Fibroblast of lung (primary cell): Measurements from ENCODE around the gene GINS3. TPM values are rescaled to one million over a fixed set of nuclear protein-coding genes. Genes with fewer than 3 reads are reported as not detected.

Experiments
- DNase-seq, 2 donors: peaks; one replicate each; pipeline versions ENCODE4 v3.0.0 to v3.0.0-alpha.2; 2010; ENCODE audit warnings: low read depth in 2 of 2
- H2AFZ ChIP-seq: 2 replicates; pipeline ENCODE4 v1.5.1; 2012; ENCODE audit warnings: low read length, control low read depth, inconsistent platforms
- H3K27ac ChIP-seq: 2 replicates; pipeline ENCODE4 v1.5.1; 2011; ENCODE audit warnings: low read length, control low read depth; ENCODE audit not compliant: insufficient read depth
- H3K27me3 ChIP-seq: 2 replicates; pipeline ENCODE4 v1.5.1; 2011; ENCODE audit warnings: mild to moderate bottlenecking, low read length; ENCODE audit not compliant: control insufficient read depth, insufficient read depth
- H3K36me3 ChIP-seq: 2 replicates; pipeline ENCODE4 v1.5.1; 2011; ENCODE audit warnings: low read length; ENCODE audit not compliant: control insufficient read depth, insufficient read depth
- H3K4me1 ChIP-seq: 2 replicates; pipeline ENCODE4 v1.5.1; 2011; ENCODE audit warnings: low read length; ENCODE audit not compliant: control insufficient read depth, insufficient read depth; ENCODE audit errors: extremely low read depth
- H3K4me2 ChIP-seq: 2 replicates; pipeline ENCODE4 v1.5.1; 2011; ENCODE audit warnings: low read length, control low read depth; ENCODE audit not compliant: insufficient read depth; ENCODE audit errors: extremely low read depth
- H3K4me3 ChIP-seq, 4 experiments: fragments of 200-600 bp in 1 of 4; sonication (generic) in 1 of 4; replicated peaks in 1 of 4; 2 replicates each; pipeline ENCODE4 v1.5.1; 2011 to 2016; ENCODE audit warnings: low read length in 4 of 4, low read depth in 3 of 4, mild to moderate bottlenecking in 3 of 4, control low read depth in 2 of 4, inconsistent platforms in 1 of 4, mixed read lengths in 1 of 4; ENCODE audit not compliant: insufficient read depth in 1 of 4; ENCODE audit errors: control extremely low read depth in 1 of 4
- H3K79me2 ChIP-seq: 2 replicates; pipeline ENCODE4 v1.5.1; 2012; ENCODE audit warnings: mild to moderate bottlenecking, low read length, inconsistent platforms; ENCODE audit not compliant: control insufficient read depth, insufficient read depth
- H3K9ac ChIP-seq: 2 replicates; pipeline ENCODE4 v1.5.1; 2011; ENCODE audit warnings: mild to moderate bottlenecking, low read length, control low read depth; ENCODE audit not compliant: insufficient read depth
- H3K9me3 ChIP-seq: 2 replicates; pipeline ENCODE4 v1.5.1; 2012; ENCODE audit warnings: low read depth, low read length; ENCODE audit not compliant: control insufficient read depth, insufficient read depth
- H4K20me1 ChIP-seq: 2 replicates; pipeline ENCODE4 v1.5.1; 2011; ENCODE audit warnings: low read length; ENCODE audit not compliant: control insufficient read depth, insufficient read depth; ENCODE audit errors: extremely low read depth
- EZH2 ChIP-seq: IDR thresholded peaks from 2 replicates; pipeline ENCODE4 v1.5.1; 2012; ENCODE audit warnings: low read length, control low read depth, mild to moderate bottlenecking; ENCODE audit errors: missing control alignments
- polyA plus RNA-seq, 2 donors: library from polyadenylated mRNA; depleted of rRNA in 1 of 2; stranded (reverse) in 1 of 2; unstranded in 1 of 2; fragments of >200 nt; gene quantifications; 2 replicates each; pipeline ENCODE4 v1.2.1, GENCODE V29; 2011 to 2012; ENCODE audit warnings: missing spikeins in 1 of 2
- total RNA-seq: library from RNA; depleted of rRNA; stranded (reverse); fragments of >200 nt; gene quantifications from 2 replicates; pipeline ENCODE4 v1.2.1, GENCODE V29; 2014
- TF ChIP-seq, protein P1 (sequence below), 2 donors: IDR thresholded peaks in 1 of 2; conservative IDR thresholded peaks in 1 of 2; 1 replicate in 1 of 2; 2 replicates in 1 of 2; pipeline ENCODE4 v1.5.1; 2011 to 2012; ENCODE audit warnings: low read length in 2 of 2, control low read depth in 1 of 2, inconsistent platforms in 1 of 2, low read depth in 1 of 2, mild to moderate bottlenecking in 1 of 2

Gene GINS3
- total and polyA plus RNA-seq, 2 donors (not counting 1 experiment from before 2014, with no cell fraction given) = 1.8 to 5.9 TPM

DNA sequence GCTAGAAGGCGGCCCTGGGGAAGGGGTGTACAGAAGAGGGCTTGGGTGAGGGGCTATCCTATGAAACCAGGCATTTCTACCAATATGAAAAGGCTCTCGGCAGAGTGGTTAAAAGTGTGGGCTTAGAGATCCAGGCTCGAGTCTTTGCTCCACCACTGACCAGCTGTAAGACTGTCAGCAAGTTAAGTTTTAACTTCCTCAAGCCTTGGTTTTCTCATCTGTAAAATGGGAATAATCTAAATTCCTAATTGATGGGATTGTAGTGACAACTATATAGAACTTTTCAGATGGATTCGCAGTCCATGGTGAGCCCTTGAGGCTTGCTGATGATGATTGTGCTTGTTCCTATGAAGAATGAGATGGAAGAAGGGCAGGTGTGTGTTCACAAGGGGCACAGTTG lies 57.0 kb downstream of the GINS3 start:
- H3K36me3 ChIP-seq = no peaks in the 10 kb centered on the region
- H3K4me1 ChIP-seq = no peaks in the 10 kb centered on the region
- no peaks in the 10 kb centered on the region for H3K27me3 ChIP-seq
- no peak overlapping the region for H3K4me2 ChIP-seq
- no peaks in the 10 kb centered on the region for H4K20me1 ChIP-seq
- no peaks in the 10 kb centered on the region for H3K9me3 ChIP-seq
- no peak overlapping the region for H3K4me3 ChIP-seq
- no peak for TF ChIP-seq EZH2
- TF ChIP-seq, protein P1, sequence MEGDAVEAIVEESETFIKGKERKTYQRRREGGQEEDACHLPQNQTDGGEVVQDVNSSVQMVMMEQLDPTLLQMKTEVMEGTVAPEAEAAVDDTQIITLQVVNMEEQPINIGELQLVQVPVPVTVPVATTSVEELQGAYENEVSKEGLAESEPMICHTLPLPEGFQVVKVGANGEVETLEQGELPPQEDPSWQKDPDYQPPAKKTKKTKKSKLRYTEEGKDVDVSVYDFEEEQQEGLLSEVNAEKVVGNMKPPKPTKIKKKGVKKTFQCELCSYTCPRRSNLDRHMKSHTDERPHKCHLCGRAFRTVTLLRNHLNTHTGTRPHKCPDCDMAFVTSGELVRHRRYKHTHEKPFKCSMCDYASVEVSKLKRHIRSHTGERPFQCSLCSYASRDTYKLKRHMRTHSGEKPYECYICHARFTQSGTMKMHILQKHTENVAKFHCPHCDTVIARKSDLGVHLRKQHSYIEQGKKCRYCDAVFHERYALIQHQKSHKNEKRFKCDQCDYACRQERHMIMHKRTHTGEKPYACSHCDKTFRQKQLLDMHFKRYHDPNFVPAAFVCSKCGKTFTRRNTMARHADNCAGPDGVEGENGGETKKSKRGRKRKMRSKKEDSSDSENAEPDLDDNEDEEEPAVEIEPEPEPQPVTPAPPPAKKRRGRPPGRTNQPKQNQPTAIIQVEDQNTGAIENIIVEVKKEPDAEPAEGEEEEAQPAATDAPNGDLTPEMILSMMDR (conservative IDR thresholded peaks at IDR 0.05 in 1 of 2, IDR thresholded peaks at IDR 0.05 in 1 of 2; ENCODE audit: low read depth in 1 of 2, low read length in 2 of 2) = no peak
- H3K27ac ChIP-seq = no peak overlapping the region
- no peaks in the 10 kb centered on the region for H3K79me2 ChIP-seq
- DNase-seq = no peak
- H3K9ac ChIP-seq = no peak overlapping the region
- H2AFZ ChIP-seq = no peak overlapping the region

DNA sequence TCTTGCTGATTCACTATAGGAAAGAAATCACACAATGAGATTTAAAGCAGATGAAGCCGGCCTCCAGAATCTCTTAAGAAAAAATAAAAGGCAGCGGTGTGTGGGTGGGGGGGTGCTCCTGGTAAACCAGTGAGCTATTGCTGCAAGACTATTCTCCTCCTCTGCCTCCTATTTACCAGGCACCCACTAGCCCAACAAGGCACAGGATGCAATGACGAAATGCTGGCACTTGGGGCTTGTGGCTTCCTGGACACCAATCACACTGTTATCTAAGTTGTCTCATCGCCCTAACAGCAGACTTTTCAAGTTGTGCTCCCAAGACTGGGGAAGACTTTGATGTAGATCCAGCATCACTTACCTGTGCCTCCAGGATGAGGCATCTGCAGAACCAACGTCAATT lies 57.5 kb downstream of the GINS3 start:
- no peak for DNase-seq
- no peaks in the 10 kb centered on the region for H3K36me3 ChIP-seq
- H3K9me3 ChIP-seq = no peaks in the 10 kb centered on the region
- no peak overlapping the region for H2AFZ ChIP-seq
- H3K27ac ChIP-seq = no peak overlapping the region
- no peak overlapping the region for H3K4me2 ChIP-seq
- H3K9ac ChIP-seq = no peak overlapping the region
- no peaks in the 10 kb centered on the region for H3K27me3 ChIP-seq
- no peaks in the 10 kb centered on the region for H3K79me2 ChIP-seq
- no peaks in the 10 kb centered on the region for H4K20me1 ChIP-seq
- TF ChIP-seq EZH2 = no peak
- TF ChIP-seq, protein P1 (conservative IDR thresholded peaks at IDR 0.05 in 1 of 2, IDR thresholded peaks at IDR 0.05 in 1 of 2; ENCODE audit: low read depth in 1 of 2, low read length in 2 of 2) = no peak
- no peaks in the 10 kb centered on the region for H3K4me1 ChIP-seq
- H3K4me3 ChIP-seq = no peak overlapping the region

DNA sequence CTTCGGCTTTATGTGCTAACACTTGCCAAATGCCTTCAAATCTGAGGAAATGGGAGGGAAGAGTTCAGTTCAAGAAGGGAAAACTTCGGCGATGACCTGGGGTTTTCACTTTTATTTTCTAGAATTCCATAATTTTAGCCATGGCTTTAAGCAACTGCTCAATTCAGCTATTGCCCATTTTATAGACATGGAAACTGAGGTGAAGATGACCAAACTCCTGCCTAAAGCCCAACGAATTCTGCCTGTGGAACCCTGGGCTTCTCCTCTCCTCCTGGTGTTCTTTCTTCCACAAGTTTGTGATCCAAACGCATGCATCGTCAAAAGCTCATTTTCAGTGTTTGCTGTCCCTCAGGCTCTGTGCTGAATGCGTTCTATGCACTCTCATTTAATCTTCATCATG lies 58.3 kb downstream of the GINS3 start:
- Histone ChIP-seq H3K4me2 (no peak overlapping the region), H3K79me2 (no peaks in the 10 kb centered on the region), H3K36me3 (no peaks in the 10 kb centered on the region), H3K27me3 (no peaks in the 10 kb centered on the region), H3K9me3 (no peaks in the 10 kb centered on the region), H2AFZ (no peak overlapping the region), H3K9ac (no peak overlapping the region), H3K4me1 (no peaks in the 10 kb centered on the region), H4K20me1 (no peaks in the 10 kb centered on the region), H3K4me3 (no peak overlapping the region), H3K27ac (no peak overlapping the region)
- no peak for DNase-seq
- no peak for TF ChIP-seq EZH2
- TF ChIP-seq, protein P1 (conservative IDR thresholded peaks at IDR 0.05 in 1 of 2, IDR thresholded peaks at IDR 0.05 in 1 of 2; ENCODE audit: low read depth in 1 of 2, low read length in 2 of 2) = no peak
